MM.1S (cell line): ENCODE data around the gene SPECC1.

Experiments used
- DNase-seq: peaks from one replicate; pipeline ENCODE4 v3.0.0-alpha.2; 2015
- H2AFZ ChIP-seq: fragments of 300-600 bp; sonication (generic); 2 replicates; pipeline ENCODE4 v1.6.0; 2016; ENCODE audit warnings: antibody characterized with exemption, low read length
- H3F3A ChIP-seq: fragments of 300-600 bp; sonication (generic); 2 replicates; pipeline ENCODE4 v1.6.1; 2016; ENCODE audit warnings: mild to moderate bottlenecking, antibody characterized with exemption, low read length, moderate library complexity, mixed read lengths; ENCODE audit not compliant: insufficient read depth
- H3K27ac ChIP-seq: fragments of 300-600 bp; sonication (generic); 2 replicates; pipeline ENCODE4 v1.5.1; 2016; ENCODE audit warnings: mild to moderate bottlenecking, low read length
- H3K27me3 ChIP-seq: fragments of 300-600 bp; sonication (generic); replicated peaks from 2 replicates; pipeline ENCODE4 v1.6.0; 2016; ENCODE audit warnings: low read length; ENCODE audit not compliant: insufficient read depth
- H3K36me3 ChIP-seq: fragments of 300-600 bp; sonication (generic); replicated peaks from 2 replicates; pipeline ENCODE4 v1.6.1; 2016; ENCODE audit warnings: mild to moderate bottlenecking, low read length, mixed read lengths; ENCODE audit not compliant: insufficient read depth
- H3K4me1 ChIP-seq: fragments of 300-600 bp; sonication (generic); 2 replicates; pipeline ENCODE4 v1.6.1; 2016; ENCODE audit warnings: low read length, mixed read lengths
- H3K4me2 ChIP-seq: fragments of 300-600 bp; sonication (generic); 2 replicates; pipeline ENCODE4 v1.6.0; 2016; ENCODE audit warnings: low read depth, low read length
- H3K4me3 ChIP-seq: fragments of 300-600 bp; sonication (generic); 2 replicates; pipeline ENCODE4 v1.5.1; 2016; ENCODE audit warnings: low read length, mixed read lengths
- H3K79me2 ChIP-seq: fragments of 300-600 bp; sonication (generic); 2 replicates; pipeline ENCODE4 v1.6.1; 2016; ENCODE audit warnings: mixed run types, low read length, mixed read lengths
- H3K9ac ChIP-seq: fragments of 300-600 bp; sonication (generic); 2 replicates; pipeline ENCODE4 v1.6.1; 2016; ENCODE audit warnings: low read length, mixed read lengths
- H3K9me2 ChIP-seq: fragments of 300-600 bp; sonication (generic); replicated peaks from 2 replicates; pipeline ENCODE4 v1.6.1; 2016; ENCODE audit warnings: mild to moderate bottlenecking, low read length, mixed read lengths; ENCODE audit not compliant: insufficient read depth
- H3K9me3 ChIP-seq: fragments of 300-600 bp; sonication (generic); replicated peaks from 2 replicates; pipeline ENCODE4 v1.6.1; 2016; ENCODE audit warnings: mild to moderate bottlenecking, low read length, mixed read lengths; ENCODE audit not compliant: insufficient read depth
- H4K20me1 ChIP-seq: fragments of 300-600 bp; sonication (generic); 2 replicates; pipeline ENCODE4 v1.6.1; 2016; ENCODE audit warnings: mild to moderate bottlenecking, low read length, moderate library complexity, mixed read lengths; ENCODE audit not compliant: insufficient read depth
- EZH2 ChIP-seq: fragments of 300-600 bp; sonication (generic); optimal IDR thresholded peaks from 2 replicates; pipeline ENCODE3; 2017; ENCODE audit warnings: low read depth, mild to moderate bottlenecking, antibody characterized with exemption, low read length, mixed read lengths
- EZH2phosphoT487 ChIP-seq: fragments of 300-600 bp; sonication (generic); IDR thresholded peaks from 2 replicates; pipeline ENCODE4 v1.6.1; 2018; ENCODE audit warnings: antibody characterized with exemption, low read length
- TF ChIP-seq, protein P1 (sequence below): fragments of 300-600 bp; sonication (generic); IDR thresholded peaks from 2 replicates; pipeline ENCODE4 v1.5.1; 2016; ENCODE audit warnings: antibody characterized with exemption, low read length, mixed read lengths

SPECC1 gene

DNA sequence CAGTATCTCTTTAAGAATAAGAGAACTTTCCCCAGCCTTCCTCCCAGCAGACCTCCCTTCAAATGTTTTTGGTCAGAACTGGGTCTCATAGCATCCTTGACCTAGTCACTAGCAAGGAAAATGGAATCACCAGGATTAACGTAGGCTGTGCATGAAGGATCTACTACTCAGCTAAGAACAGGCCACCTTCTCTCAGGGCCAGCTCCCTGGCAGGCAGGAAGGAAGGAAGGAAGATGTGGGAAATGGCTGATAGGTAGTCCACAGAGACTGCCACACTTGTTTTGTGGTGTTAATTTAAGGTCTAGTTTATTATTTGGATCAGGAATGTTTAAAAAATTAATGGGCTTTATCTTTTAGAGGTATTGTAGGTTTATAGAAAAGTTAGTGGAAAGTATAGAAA lies 136.4 kb downstream of the SPECC1 start:
- H4K20me1 ChIP-seq: no peaks in the 10 kb centered on the region
- H2AFZ ChIP-seq: no peak overlapping the region
- no peaks in the 10 kb centered on the region for H3K9me3 ChIP-seq
- H3K9ac ChIP-seq: no peak overlapping the region
- H3K4me3 ChIP-seq: no peak overlapping the region
- H3K36me3 ChIP-seq: no peaks in the 10 kb centered on the region
- H3K9me2 ChIP-seq: no peaks in the 10 kb centered on the region
- H3K4me2 ChIP-seq: no peak overlapping the region
- TF ChIP-seq EZH2phosphoT487 (no peak), EZH2 (no peak)
- TF ChIP-seq, protein P1, sequence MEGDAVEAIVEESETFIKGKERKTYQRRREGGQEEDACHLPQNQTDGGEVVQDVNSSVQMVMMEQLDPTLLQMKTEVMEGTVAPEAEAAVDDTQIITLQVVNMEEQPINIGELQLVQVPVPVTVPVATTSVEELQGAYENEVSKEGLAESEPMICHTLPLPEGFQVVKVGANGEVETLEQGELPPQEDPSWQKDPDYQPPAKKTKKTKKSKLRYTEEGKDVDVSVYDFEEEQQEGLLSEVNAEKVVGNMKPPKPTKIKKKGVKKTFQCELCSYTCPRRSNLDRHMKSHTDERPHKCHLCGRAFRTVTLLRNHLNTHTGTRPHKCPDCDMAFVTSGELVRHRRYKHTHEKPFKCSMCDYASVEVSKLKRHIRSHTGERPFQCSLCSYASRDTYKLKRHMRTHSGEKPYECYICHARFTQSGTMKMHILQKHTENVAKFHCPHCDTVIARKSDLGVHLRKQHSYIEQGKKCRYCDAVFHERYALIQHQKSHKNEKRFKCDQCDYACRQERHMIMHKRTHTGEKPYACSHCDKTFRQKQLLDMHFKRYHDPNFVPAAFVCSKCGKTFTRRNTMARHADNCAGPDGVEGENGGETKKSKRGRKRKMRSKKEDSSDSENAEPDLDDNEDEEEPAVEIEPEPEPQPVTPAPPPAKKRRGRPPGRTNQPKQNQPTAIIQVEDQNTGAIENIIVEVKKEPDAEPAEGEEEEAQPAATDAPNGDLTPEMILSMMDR: no peak
- no peaks in the 10 kb centered on the region for H3F3A ChIP-seq
- no peak for DNase-seq
- H3K4me1 ChIP-seq: no peaks in the 10 kb centered on the region
- H3K27ac ChIP-seq: no peak overlapping the region
- H3K79me2 ChIP-seq: no peaks in the 10 kb centered on the region
- no peaks in the 10 kb centered on the region for H3K27me3 ChIP-seq

DNA sequence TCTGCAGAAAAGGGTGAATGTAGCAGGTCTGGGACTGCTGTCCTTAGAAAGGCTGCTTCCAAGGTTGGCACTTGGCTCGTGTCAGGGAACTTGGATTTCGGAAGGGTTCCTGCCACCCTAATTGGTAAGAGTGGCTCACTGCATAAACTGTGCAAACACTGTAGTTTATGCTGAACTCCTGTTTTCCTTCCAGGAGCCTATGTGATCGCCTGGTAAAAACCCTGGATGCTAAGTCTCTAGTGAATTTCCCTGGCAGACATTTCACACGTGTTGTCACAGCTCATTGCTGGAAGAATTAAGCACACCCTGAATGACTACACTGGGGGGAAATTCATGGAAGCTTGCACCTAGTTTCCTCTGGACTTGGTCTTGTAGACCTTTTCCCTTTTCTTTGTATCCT lies 140.1 kb downstream of the SPECC1 start:
- H3K27me3 ChIP-seq: no peaks in the 10 kb centered on the region
- peaks cover 16% of the 10 kb centered on the region for H3K4me1 ChIP-seq
- peaks cover 4% of the 10 kb centered on the region; the same call in 1 of the 2 replicates for H3K79me2 ChIP-seq
- H3K4me2 ChIP-seq: no peak overlapping the region
- H3K4me3 ChIP-seq: no peak overlapping the region
- peaks cover 9% of the 10 kb centered on the region; the same call in 1 of the 2 replicates for H3F3A ChIP-seq
- no peaks in the 10 kb centered on the region for H3K36me3 ChIP-seq
- H2AFZ ChIP-seq: no peak overlapping the region
- no peak overlapping the region for H3K27ac ChIP-seq
- no peaks in the 10 kb centered on the region for H3K9me2 ChIP-seq
- no peaks in the 10 kb centered on the region for H3K9me3 ChIP-seq
- H3K9ac ChIP-seq: no peak overlapping the region
- no peaks in the 10 kb centered on the region for H4K20me1 ChIP-seq
- TF ChIP-seq EZH2phosphoT487 (no peak), EZH2 (no peak)
- TF ChIP-seq, protein P1: no peak
- no peak for DNase-seq

DNA sequence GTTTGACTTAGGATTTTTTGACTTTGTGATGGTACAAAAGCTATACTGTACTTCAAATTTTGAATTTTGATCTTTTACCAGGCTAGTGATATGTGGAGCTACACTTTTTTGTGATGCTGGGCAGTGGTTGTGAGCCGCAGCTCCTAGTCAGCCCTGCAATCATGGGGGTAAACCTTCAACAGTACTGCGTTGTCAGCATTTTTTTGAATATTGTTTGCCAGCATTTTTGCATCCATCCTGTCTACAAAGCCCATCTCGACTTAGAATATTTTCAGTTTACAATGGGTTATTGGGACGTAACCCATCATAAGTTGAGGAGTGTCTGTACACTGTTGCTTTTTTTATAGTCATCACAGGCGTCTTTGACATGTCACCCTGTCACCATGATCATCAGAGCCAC lies 142.0 kb downstream of the SPECC1 start:
- H3F3A ChIP-seq: peaks cover 22% of the 10 kb centered on the region
- no peak overlapping the region for H3K4me3 ChIP-seq
- H3K4me2 ChIP-seq: no peak overlapping the region
- H3K9me2 ChIP-seq: no peaks in the 10 kb centered on the region
- no peak for DNase-seq
- H3K27me3 ChIP-seq: no peaks in the 10 kb centered on the region
- peaks cover 7% of the 10 kb centered on the region; the same call in 1 of the 2 replicates for H3K79me2 ChIP-seq
- no peak overlapping the region for H3K27ac ChIP-seq
- no peaks in the 10 kb centered on the region for H3K36me3 ChIP-seq
- H4K20me1 ChIP-seq: no peaks in the 10 kb centered on the region
- H2AFZ ChIP-seq: no peak overlapping the region
- no peak overlapping the region for H3K9ac ChIP-seq
- peaks cover 25% of the 10 kb centered on the region for H3K4me1 ChIP-seq
- TF ChIP-seq, protein P1: no peak
- TF ChIP-seq EZH2 (no peak), EZH2phosphoT487 (no peak)
- no peaks in the 10 kb centered on the region for H3K9me3 ChIP-seq
